HG03460 (cell line): Measurements from ENCODE around the gene UTP11.
"Not testable (repeated sequence)": the region's sequence is repeated elsewhere in the genome, so short reads cannot be mapped to it uniquely, and the experiment has no call there.

Source experiments
- ATAC-seq: cut with Tn5 transposase; IDR thresholded peaks from one replicate; pipeline ENCODE4 v1.9.1; 2021; ENCODE audit not compliant: unreplicated experiment

Gene UTP11

GRCh38 chr1:38012363-38013226, at the start of gene UTP11:
TSS of gene UTP11 (plus strand) at chr1:38012734. CDS start at chr1:38012803, 69 bp downstream.
- ATAC-seq = peak; percentile 92

GRCh38 chr1:37964106-37964505, 48.4 kb upstream of the UTP11 start:
- not testable (repeated sequence) for ATAC-seq

GRCh38 chr1:37965301-37965700, 47.2 kb upstream of the UTP11 start:
- no peak for ATAC-seq

- not testable (repeated sequence) for ATAC-seq
Measured at GRCh38 chr1:37973684-37974083, 38.9 kb upstream of the UTP11 start.

GRCh38 chr1:37974567-37974966, 38.0 kb upstream of the UTP11 start:
- ATAC-seq = no peak

DNA sequence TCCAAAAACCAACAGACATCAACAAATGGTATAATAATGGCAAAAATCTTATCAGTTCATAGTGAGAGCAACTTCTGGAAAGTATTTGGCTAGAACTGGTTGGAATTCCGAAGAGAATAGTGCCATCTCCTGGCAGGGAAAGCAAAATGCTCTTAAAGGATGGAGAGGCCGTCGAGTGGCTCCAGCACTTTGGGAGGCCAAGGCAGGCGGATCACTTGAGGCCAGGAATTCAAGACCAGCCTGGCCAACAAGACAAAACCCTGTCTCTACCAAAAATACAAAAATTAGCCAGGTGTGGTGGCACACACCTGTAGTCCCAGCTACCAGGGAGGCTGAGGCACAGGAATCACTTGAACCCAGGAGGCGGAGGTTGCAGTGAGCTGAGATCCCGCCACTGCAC, 37.5 kb upstream of the UTP11 start:
- ATAC-seq = not testable (repeated sequence)

GRCh38 chr1:37978541-37978940, 34.0 kb upstream of the UTP11 start:
- ATAC-seq = no peak

DNA sequence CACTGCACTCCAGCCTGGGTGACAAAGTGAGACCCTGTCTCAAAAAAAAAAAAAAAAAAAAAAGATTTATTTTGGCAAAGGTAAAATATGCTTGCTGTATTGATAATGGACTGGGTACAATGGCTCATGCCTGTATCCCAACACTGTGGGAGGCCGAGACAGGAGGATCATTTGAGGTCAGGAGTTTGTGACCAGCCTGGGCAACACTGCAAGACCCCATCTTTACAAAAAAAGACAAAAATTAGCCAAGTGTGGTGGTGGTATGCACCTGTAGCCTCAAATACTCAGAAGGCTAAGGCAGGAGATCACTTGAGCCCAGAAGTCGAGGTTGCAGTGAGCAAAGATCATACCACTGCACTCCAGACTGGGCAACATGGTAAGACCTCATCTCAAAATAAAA, 29.0 kb upstream of the UTP11 start:
- no peak for ATAC-seq

- ATAC-seq = no peak
Measured at GRCh38 chr1:37987679-37988078, 24.9 kb upstream of the UTP11 start.

GRCh38 chr1:37989361-37989930, 23.1 kb upstream of the UTP11 start:
- ATAC-seq = peak; percentile 23

DNA sequence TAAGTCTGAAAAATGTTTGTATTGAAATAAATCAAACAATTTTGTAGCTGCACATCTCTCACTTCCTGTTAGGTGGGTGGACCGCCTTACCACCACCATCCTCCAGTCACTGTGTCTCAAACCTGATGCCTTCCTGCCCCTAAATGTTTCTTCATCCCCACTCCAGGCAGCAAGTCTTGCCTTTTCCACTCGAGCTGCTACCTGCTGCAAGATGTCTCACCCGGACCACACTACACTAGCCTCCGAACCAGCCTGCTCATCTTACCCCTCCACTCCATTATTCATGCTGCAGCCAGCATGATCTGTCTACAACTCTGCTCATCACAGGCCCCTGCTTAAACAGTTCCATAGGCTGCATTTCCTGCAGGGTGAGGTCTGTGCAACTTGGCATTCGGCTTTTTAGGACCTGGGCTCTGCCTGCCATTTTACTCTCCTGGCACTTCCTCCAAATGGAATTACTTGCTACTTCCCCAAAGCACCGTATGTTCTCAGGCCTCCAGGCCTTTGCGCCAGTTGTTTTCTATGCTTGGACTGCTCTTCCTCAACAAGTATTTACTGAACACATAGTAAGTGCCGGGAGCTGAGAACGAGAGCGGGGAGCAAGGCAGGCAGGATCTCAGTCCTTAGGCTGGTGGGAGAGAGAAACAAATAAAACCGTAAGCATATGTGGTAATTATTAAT, 17.5 kb upstream of the UTP11 start:
- ATAC-seq = no peak

DNA sequence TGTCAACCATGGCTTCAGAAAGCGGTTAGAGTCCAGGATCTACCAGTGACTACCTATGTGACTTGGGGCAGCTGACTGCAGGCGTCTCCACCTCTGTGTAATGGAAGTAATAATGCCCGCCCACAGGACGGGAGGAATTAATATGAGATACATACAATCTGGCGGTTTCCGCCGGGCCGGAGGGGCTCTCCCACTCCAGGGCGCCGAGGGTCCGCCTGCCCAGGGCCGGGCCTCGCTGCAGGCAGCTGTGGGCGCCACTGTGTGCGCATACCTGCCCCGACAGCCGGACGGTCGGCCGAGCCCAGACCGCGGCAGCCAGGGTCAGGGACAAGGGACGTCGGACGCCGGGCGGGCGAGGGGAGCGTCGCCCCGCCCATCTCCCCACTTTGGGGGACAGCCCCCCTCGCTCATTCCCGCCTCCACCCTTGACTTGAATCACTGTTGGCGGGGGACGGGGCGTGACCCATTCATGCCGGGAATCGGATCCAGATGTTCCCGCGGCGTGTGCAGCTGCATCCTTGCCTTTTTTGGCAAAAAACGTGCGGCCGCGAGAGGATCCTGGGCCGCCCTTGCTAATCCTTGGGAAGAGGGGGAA, 16.7 kb upstream of the UTP11 start:
- no peak for ATAC-seq

- ATAC-seq = no peak
Measured at GRCh38 chr1:37997256-37998088, 15.1 kb upstream of the UTP11 start.

DNA sequence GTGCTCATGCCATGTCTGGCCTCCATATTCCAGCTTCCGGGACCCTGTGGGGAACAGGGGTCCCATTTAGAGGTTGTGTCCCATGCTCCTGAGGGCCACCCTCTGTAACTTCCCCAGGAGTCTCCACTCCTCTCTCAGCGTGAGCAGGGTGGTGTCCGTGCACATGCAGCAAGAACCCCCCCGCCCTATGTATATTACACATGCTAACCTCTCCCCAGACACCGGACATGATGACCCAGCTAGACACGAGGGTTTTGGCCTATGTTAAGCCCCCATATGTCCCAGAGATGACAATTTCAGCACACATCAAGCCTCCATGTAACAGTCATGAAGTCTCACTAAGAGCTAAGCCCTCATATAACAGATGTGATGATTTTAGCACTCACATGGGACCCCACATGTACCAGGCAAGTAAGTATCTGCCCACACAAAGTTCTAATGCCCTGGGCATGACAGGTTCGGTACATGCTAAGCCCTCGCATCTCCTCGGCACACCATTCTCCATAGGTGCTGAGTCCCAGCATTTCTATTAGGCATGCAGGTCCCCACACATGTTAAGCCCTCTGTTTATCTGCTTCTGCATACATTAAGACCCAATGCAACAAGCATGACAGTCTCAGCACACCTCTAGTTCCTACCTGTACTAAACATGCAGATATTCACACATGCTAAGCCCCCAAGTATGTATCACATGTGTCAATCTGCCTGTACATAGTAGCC, 14.3 kb upstream of the UTP11 start:
- ATAC-seq = no peak

DNA sequence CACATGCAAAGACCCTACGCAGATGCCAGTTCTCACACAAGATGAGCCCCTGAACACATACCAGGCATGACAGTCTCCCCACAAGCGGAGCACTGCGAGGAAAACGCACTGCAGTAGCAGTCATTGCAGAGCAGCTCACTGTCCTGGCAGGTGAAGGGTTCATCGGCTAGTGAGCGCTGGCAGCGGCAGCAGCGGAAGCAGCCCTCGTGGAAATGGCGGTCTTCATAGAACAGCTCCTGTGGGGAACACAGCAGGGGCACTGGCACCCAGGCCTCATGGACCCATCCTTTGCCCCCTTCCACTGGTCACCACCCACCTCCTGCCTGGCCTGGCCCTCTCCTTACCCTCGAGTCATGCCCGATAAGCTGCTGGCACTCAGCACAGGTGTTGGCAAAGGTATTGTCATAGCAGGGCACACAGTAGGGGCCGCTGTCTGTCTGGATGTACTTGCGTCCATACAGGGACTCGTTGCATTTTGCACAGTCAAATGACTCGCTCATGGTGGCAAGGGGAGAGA, 13.6 kb upstream of the UTP11 start:
- no peak for ATAC-seq

DNA sequence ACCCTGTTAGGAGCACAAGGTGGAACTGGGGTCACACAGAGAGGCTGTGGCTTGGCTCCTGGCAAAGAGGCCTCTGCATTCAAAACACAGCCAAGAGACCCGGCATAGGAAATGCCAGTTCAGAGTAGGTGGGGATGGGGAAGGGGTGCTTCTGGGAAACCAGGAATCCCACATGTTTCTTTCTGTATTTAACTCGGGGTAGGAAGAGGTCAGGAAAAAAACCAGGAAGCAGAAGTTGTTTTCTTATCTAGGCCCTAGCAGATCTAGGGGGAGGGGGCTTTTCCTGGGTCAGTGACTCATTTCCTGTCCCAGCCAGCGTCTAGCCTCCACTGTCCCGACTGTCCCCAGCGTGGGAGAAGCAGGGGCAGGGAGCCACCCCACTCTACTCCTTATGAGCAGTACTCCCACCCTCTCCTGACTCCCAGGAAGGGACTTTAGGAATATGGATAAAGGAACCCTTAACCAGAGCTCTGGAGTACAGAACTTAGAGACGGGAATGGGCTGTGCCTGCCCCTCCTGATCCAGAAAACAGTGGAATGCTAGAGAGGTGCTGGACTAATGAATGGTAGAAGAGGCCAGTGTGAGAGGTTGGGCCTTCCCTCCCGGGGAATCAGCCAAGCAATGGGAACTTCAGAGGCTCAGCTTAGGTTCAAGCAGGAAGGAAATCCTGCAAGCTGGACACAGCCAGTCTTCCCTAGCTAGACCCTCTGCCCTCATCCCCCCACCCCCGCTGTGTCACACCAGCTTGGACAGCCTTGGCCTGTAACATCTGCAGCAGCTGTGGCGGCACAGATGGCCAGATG, 12.9 kb upstream of the UTP11 start:
- no peak for ATAC-seq

DNA sequence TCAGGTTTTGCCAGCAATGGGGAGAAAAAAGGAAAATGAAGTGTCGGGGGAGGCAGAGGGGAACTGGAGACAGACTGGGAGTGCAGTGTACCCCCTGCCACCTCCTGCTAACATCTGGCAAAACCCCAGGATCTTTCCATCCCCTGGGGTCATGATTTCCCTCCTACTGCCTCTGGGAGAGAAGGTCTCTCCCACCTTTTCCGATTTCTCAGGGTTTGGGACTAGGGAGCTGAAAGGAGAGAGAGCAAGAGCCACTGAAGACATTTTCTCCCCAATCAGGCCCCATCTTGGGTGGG, 12.4 kb upstream of the UTP11 start:
- ATAC-seq = no peak

- no peak for ATAC-seq
Measured at GRCh38 chr1:38000529-38001455, 11.7 kb upstream of the UTP11 start.
